Measurements from ENCODE around the gene GRIN2A.

- no peak for TF ChIP-seq CTCF (IDR thresholded peaks at IDR 0.05)
- TF ChIP-seq POLR2A (IDR thresholded peaks at IDR 0.05) = no peak
These were observed 377.1 kb downstream of the GRIN2A start for GRCh38 chr16:9805109-9805508.
